NCI-H748 treated with DMSO at 0.1 percent for 48 hours (cell line): ENCODE results near the gene ZNF74.

ENCODE experiments used
- DNase-seq: peaks from one replicate; lab custom pipeline; 2025; lab: John Stamatoyannopoulos, UW

The ZNF74 gene

DNA sequence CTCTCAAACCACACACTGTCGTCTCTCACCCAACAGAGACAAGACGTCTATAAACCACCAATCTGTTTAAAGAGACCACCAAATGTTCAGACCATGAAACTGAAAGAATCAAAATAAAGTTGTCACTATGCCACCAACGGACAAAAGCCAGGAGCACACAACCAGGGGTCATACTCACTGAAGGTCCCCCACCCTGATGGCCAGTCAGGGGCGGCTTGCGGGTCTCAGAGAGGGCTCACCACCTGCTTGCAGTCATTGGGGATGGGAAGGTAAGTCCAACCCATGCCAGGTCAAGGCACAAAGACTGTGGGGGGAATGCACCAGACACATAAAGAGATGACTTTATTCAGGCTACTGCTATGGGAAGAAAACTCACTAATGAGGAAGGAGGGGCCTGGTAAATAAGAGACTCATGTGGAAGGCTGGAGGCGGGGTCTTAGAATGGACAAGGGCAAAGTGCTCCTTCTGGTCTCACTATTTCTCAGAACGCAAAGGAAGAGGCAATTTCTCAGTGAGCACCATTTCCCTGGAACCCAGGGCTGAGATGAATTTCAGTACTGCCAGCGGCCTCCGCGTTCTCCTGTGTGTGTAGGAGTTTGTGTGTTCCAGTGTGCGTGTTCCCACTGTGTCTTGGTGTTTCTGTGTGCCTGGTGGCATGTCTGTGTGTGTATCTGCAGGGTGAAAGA lies 26.3 kb downstream of the ZNF74 start:
- DNase-seq, result no peak

GRCh38 chr22:20421507-20421874 lies 27.5 kb downstream of the ZNF74 start:
- no peak for DNase-seq

GRCh38 chr22:20422271-20423007 lies 28.5 kb downstream of the ZNF74 start:
- DNase-seq, result no peak

DNA sequence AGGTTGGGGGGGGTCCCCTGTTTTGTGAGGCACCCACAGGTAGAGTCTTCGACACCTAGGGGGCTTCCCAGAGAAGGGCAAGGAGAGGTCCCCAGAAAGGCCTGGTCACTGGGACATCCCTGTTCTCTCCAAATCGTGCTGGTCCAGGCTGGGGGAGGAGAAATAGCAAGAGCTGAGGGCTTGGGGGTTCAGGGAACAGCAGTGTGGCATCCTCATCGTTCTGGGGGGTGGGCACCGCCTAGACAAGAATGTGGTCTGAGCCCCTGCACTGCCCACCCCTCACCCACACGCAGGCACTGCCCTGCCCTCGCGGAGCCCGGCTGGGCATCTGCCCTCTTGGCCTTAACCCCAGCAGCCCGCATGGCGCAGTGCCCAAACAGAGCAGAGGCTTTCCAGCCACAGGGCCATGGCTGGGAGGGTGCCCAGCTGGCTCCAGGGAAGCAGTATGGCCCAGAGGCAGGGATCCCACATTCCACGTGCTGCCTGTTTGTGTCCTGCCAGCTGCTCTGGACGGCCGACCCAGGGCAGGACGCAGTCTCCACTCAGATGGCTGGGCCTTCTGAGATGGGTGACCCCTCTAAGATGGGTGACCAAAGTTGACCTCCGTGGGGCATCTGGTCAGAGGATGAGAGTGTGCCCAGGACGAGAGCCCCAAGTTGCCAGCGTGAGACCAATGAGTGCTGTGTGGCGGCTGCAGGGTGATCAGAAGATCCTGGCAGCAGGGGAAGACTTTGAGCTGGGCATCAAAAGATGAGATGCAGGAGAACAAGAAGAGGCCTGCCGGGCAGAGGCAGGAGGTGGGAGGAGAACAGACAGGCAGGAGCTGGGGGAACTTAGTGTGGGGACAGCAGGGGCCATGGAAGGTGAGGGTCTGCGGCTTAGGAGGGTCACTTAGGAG lies 29.3 kb downstream of the ZNF74 start:
- DNase-seq, result no peak

DNA sequence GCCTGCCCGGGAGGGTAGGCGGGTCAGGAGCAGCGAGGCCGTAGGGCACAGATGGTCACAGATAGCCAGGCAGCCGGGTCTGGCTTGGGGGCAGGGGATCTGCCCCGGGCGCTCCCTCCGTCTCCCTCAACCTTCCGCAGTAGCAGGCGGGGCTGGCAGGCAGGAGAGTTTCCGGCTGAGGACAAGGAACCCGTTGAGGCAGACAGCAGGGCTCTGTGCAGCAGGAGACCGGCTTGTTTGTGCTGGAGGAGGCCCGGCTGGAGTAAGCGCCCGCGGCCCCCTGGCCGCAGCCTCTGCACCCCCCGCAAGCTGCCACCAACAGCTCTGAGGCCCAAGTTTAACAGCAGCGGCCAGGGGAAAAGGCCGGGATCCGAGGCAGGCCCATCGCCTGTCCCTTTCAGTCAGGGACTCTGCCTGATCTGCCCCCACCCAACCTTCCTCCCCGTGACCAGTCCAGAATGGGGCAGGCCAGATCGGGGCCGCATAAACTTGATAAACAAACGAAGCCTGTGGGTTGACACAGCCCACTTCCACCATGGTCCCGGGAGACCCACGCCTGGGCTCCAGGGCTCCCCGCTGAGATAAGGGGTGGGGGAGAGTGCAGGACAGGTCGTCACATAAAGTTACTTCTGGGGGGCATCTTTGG lies 30.1 kb downstream of the ZNF74 start:
- DNase-seq, result no peak

GRCh38 chr22:20424568-20424931 lies 30.6 kb downstream of the ZNF74 start:
- no peak for DNase-seq

- DNase-seq, result no peak
Measured at GRCh38 chr22:20424932-20425565, 31.1 kb downstream of the ZNF74 start.

- DNase-seq, result no peak
Measured at GRCh38 chr22:20425566-20426258, 31.8 kb downstream of the ZNF74 start.

DNA sequence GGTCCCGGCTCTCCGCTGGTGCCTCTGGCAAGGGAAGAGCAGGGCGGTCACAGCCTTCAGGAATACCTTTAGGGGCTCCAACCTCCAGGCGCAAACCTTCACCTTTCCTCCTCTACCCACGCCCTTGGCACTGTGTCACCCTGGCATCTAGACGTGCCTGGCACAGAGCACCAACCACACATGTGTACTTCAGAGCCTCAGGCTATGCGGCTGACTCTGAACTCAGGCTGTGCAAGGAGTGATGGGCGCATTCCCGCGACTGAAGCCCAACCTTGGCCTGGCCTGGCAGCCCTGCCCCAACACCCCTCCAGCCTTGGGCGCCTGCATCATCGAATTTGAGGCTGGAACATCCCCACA lies 32.3 kb downstream of the ZNF74 start:
- no peak for DNase-seq

GRCh38 chr22:20427104-20427944 lies 33.4 kb downstream of the ZNF74 start:
- no peak for DNase-seq

DNA sequence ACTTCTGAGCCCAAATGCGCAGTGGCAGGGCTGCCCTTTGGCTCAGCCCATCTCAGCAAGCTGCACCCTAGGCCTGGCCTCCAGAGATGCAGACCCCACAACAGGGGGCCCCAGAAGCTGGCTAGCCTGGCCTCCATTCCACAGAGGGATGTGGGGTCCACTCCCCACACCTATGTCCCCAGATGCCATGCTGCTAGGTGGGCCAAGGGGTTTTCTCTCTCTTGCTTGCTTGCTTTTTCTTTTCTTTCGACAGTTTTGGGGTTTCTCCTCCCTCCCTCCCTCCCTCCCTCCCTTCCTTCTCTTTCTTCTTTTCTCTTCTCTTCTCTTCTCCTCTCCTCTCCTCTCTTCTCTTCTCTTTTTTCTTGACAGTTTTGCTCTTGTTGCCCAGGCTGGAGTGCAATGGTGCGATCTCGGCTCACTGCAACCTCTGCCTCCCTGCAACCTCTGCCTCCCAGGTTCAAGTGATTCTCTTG lies 34.0 kb downstream of the ZNF74 start:
- DNase-seq, result no peak

- DNase-seq, result no peak
Measured at GRCh38 chr22:20428496-20429253, 34.7 kb downstream of the ZNF74 start.

DNA sequence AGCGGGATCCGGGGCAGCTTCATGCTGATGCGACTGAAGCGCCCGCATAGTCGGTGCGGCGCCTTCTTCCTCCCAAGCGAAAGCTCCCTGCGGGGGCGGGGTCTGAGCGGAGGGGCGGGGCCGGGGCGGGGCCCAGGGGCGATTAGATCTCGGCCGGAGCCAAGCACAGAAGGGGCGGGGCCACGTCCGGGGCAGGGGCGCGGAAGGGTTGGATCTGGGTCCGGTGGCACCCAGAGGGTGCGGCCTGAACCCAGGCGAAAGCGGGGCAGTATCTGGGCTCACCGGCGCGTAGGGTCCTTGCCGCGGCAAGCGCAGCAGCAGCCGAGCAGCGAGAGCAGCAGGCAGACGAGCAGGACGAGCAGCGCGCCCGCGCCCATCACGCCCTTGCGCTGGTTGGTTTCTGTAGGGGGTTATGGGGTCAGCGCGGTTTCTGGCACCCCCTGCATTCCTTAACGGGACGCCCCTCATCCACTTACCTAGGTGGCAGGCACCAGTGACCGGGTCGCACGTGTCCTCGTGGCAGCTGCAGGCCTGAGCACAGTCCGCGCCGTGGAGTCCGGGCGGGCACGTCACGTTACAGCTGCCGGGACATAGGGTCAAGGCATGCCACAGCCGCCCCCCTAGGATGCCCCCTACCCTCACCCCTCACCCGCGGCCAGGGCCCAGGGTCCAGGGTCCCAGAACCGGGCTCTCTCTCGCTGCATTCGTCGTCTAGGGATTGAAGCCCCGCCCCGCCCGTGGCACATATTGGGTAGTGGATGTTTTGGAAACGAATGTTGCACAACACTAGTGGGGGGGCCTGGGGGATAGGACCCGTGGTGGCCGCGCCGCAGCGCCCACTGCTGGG lies 35.5 kb downstream of the ZNF74 start:
- no peak for DNase-seq

DNA sequence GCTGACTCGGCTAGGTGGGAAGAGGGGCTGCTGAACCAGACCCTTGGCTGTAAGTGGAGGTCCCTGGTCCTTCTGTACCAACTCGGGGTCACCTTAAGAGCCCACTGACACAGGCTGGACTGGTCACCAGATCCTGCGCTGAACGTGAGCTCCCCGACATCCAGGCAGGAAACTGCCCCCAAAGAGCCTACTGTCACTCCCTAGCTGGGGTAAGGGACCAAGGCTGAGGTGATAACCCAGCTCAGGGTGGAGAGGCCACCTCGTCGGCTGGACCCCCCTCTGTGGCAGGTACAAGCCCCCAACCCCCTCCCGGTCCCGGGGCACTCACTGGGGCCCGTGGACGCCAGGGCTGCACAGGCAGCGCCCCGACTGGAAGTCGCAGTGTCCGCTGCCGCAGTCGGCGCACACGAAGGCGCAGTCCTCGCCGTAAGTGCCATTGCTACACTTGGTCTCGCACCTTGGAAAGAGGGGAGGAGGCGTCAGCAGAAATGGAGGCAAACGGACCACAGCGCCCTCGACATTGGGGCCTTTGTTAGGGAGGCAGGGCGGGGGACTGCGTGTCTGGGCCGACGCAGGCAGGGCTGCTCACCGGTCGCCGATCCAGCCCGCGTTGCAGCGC lies 36.3 kb downstream of the ZNF74 start:
- DNase-seq, result no peak

GRCh38 chr22:20430720-20431510 lies 37.0 kb downstream of the ZNF74 start:
- DNase-seq, result no peak

GRCh38 chr22:20431511-20432192 lies 37.7 kb downstream of the ZNF74 start:
- DNase-seq, result no peak

DNA sequence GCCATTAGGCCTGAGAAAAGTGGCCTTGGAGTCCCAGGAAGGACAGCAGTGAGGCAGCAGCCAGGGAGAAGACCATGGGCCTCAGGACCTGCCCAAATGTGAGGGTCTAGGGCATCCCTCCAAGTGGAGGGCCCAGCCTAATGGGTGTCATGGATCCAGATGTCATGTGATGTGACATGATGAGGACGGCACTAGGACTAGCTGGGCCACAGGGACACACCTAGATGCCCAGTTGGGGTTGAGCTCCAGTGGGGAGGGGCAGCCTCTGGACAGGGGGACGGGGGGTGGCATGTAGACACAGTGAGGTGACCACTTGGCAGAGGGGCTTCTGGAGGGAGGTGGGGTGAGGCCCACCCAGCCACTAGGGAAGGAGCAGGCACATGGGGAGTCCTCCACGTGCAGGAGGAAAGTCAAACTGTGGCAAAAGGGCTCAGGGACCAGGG lies 38.3 kb downstream of the ZNF74 start:
- no peak for DNase-seq
